GM06990 (cell line): Measurements from ENCODE around the gene RXFP3.
A peak's percentile ranks its signal among the peaks of the same experiment; 100 is the strongest.
"Not testable (repeated sequence)": the region's sequence is repeated elsewhere in the genome, so short reads cannot be mapped to it uniquely, and the experiment has no call there.

Experiments
- DNase-seq: peaks from one replicate; pipeline ENCODE4 v3.0.0-alpha.2; 2011; ENCODE audit not compliant: insufficient read length; ENCODE audit errors: extremely low read depth
- H3K27me3 ChIP-seq: replicated peaks from 2 replicates; pipeline ENCODE4 v1.6.0; 2011; ENCODE audit warnings: low read length; ENCODE audit not compliant: control insufficient read depth, insufficient read depth
- H3K36me3 ChIP-seq: 2 replicates; pipeline ENCODE4 v1.5.1; 2011; ENCODE audit warnings: low read length; ENCODE audit not compliant: control insufficient read depth, insufficient read depth
- H3K4me3 ChIP-seq: replicated peaks from 2 replicates; pipeline ENCODE4 v1.5.1; 2011; ENCODE audit warnings: low read depth, mild to moderate bottlenecking, control low read depth, low read length
- TF ChIP-seq, protein P1 (sequence below): IDR thresholded peaks from 2 replicates; pipeline ENCODE4 v1.5.1; 2011; ENCODE audit warnings: low read length, control low read depth, mild to moderate bottlenecking, inconsistent platforms; ENCODE audit not compliant: insufficient read depth, poor library complexity, severe bottlenecking

Gene RXFP3

DNA sequence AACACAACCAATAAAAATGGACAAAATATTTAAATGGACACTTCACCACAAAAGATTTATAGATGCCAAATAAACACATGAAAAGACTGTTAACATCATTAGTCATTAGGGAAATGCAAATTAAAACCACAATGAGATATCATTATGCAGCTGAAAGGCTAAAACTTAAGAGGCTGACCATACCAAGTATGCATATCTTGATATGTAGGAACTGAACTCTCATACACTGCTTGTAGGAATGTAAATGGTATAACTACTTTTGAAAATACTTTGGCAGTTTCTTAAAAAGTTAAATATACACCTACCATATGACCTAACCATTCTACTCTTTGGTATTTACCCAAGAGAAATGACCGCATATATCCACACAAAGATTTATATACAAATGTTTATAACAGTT lies 30.8 kb upstream of the RXFP3 start:
- Histone ChIP-seq H3K36me3 (no peaks in the 10 kb centered on the region), H3K27me3 (no peaks in the 10 kb centered on the region), H3K4me3 (no peak overlapping the region)
- TF ChIP-seq, protein P1, sequence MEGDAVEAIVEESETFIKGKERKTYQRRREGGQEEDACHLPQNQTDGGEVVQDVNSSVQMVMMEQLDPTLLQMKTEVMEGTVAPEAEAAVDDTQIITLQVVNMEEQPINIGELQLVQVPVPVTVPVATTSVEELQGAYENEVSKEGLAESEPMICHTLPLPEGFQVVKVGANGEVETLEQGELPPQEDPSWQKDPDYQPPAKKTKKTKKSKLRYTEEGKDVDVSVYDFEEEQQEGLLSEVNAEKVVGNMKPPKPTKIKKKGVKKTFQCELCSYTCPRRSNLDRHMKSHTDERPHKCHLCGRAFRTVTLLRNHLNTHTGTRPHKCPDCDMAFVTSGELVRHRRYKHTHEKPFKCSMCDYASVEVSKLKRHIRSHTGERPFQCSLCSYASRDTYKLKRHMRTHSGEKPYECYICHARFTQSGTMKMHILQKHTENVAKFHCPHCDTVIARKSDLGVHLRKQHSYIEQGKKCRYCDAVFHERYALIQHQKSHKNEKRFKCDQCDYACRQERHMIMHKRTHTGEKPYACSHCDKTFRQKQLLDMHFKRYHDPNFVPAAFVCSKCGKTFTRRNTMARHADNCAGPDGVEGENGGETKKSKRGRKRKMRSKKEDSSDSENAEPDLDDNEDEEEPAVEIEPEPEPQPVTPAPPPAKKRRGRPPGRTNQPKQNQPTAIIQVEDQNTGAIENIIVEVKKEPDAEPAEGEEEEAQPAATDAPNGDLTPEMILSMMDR: no peak
- DNase-seq: no peak

DNA sequence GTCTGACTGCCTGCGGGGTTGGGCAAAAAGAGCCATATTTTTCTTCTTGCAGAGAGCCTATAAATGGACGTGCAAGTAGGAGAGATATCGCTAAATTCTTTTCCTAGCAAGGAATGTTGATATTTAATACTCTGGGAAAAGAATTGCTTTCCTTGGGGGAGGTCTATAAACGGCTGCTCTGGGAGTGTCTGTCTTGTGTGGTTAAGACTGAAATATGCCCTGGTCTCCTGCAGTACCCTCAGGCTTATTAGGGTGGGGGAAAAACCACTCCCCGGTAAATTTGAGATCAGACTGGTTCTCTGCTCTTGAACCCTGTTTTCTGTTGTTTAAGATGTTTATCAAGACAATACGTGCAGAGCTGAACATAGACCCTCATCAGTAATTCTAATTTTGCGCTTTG lies 29.9 kb upstream of the RXFP3 start:
- H3K36me3 ChIP-seq, H3K27me3 ChIP-seq, H3K4me3 ChIP-seq, DNase-seq: not testable (repeated sequence)

DNA sequence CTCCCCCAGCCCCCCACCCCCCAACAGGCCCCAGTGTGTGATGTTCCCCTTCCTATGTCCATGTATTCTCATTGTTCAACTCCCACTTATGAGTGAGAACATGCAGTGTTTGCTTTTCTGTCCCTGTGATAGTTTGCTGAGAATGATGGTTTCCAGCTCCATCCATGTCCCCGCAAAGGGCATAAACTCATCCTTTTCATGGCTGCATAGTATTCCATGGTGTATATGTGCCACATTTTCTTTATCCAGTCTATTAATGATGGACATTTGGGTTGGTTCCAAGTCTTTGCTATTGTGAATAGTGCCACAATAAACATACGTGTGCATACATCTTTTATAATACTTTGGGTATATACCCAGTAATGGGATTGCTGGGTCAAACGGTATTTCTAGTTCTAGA lies 21.3 kb upstream of the RXFP3 start:
- H3K4me3 ChIP-seq, H3K36me3 ChIP-seq, DNase-seq, H3K27me3 ChIP-seq: not testable (repeated sequence)

DNA sequence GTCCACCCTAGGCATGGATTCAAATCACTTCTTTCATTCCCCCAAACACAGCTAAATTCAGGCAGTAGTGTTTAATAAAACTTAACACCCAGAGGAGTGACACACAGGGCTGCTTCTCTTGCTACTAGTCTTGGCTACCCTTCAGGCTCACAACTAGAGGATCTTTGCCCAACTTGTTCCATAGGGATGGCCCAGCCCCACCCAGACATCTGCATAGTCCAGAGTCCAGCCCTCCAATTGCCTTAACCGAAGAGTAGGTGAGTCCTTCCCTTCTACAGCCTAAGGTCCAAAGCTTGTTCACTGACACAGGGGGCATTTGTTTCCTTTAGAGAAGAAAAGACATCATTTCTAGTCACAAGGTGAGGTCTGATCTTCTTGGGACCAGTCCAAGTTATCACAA lies 15.2 kb upstream of the RXFP3 start:
- Histone ChIP-seq H3K4me3 (no peak overlapping the region), H3K27me3 (no peaks in the 10 kb centered on the region), H3K36me3 (no peaks in the 10 kb centered on the region)
- TF ChIP-seq, protein P1: no peak
- DNase-seq: no peak

DNA sequence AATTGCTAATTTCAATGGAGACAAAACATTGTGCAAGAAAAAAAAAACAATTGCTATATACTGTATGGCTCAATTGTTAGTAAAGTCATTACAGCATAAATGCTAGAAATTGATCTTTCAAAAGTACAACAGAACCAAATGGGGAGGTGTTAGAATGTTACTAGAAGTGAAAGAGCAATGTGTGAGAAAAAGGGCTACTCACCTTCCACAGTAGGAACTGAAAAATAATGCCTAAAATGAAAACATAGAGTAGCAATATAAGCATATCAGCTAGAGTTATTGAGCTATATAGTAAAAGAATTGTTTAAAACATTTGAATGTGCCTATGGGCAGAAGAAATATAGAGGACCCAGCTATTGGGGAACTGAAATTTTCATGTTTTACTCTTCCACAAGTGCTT lies 10.9 kb upstream of the RXFP3 start:
- DNase-seq: peak; percentile 45
- Histone ChIP-seq H3K27me3 (no peaks in the 10 kb centered on the region), H3K4me3 (no peak overlapping the region), H3K36me3 (no peaks in the 10 kb centered on the region)
- TF ChIP-seq, protein P1: no peak

DNA sequence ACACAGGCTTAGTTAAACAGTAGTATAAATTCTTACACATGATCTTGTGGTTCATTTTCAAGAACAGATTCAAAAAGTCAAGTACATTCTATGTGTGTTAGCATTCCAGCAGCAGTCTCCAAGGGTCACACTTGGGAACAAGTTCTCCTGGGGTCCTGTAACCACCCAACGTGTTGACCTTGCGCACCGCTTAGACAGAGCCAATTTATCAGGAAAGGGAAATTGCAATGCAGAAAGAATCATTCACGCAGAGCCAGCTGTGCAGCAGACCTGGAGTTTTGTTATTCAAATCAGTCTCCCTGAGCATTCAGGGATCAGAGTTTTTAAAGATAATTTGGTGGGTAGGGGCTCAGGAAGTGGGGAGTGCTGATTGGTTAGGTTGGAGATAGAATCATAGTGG lies 8.5 kb upstream of the RXFP3 start:
- no peaks in the 10 kb centered on the region for H3K36me3 ChIP-seq
- no peak overlapping the region for H3K4me3 ChIP-seq
- H3K27me3 ChIP-seq: no peaks in the 10 kb centered on the region
- DNase-seq: no peak
- TF ChIP-seq, protein P1: no peak

DNA sequence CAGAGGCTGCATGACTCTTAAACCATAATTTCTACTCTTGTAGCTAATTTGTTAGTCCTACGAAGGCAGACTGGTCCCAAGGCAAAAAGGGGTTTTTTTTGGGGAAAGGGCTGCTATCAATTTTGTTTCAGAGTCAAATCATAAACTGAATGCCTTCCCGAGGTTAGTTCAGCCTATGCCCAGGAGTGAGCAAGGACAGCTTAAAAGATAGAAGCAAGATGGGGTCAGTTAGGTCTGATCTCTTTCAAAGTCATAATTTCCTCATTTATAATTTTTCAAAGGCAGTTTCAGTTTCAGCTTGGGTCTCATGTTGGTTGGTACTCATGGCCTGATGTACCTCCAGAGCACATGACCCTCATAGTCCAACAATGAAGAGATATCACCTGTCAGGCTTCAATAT lies 7.9 kb upstream of the RXFP3 start:
- DNase-seq: no peak
- TF ChIP-seq, protein P1: no peak

More for the DNA sequence above, 7.9 kb upstream of the RXFP3 start:
- no peaks in the 10 kb centered on the region for H3K27me3 ChIP-seq
- H3K36me3 ChIP-seq: no peaks in the 10 kb centered on the region
- no peak overlapping the region for H3K4me3 ChIP-seq
